ENCODE data around the gene CFAP54.

Gene CFAP54

GRCh38 chr12:96729886-96730285, 240.5 kb downstream of the CFAP54 start:
- TF ChIP-seq CTCF (IDR thresholded peaks at IDR 0.05; ENCODE audit: low read depth, low read length) = no peak
- in situ Hi-C loops (cut with HindIII; ENCODE audit: low sequenced_read_pairs) = no loop called here
- H3K4me3 ChIP-seq (ENCODE audit: low read depth, low read length) = no peak overlapping the region
- no peak for DNase-seq (ENCODE audit: low read depth, low spot score)

GRCh38 chr12:96743606-96744005, 254.2 kb downstream of the CFAP54 start:
- in situ Hi-C loops (cut with HindIII; ENCODE audit: low sequenced_read_pairs) = no loop called here
- TF ChIP-seq CTCF (IDR thresholded peaks at IDR 0.05; ENCODE audit: low read depth, low read length) = no peak
- no peak overlapping the region for H3K4me3 ChIP-seq (ENCODE audit: low read depth, low read length)
- peak; percentile 46 for DNase-seq (ENCODE audit: low read depth, low spot score)

- in situ Hi-C loops (cut with HindIII; ENCODE audit: low sequenced_read_pairs) = no loop called here
- no peak overlapping the region for H3K4me3 ChIP-seq (ENCODE audit: low read depth, low read length)
- TF ChIP-seq CTCF (IDR thresholded peaks at IDR 0.05; ENCODE audit: low read depth, low read length) = no peak
- no peak for DNase-seq (ENCODE audit: low read depth, low spot score)
Observed at GRCh38 chr12:96749999-96750398, 260.6 kb downstream of the CFAP54 start.

GRCh38 chr12:96751626-96752025, 262.2 kb downstream of the CFAP54 start:
- in situ Hi-C loops (cut with HindIII; ENCODE audit: low sequenced_read_pairs) = no loop called here
- no peak overlapping the region for H3K4me3 ChIP-seq (ENCODE audit: low read depth, low read length)
- no peak for DNase-seq (ENCODE audit: low read depth, low spot score)
- no peak for TF ChIP-seq CTCF (IDR thresholded peaks at IDR 0.05; ENCODE audit: low read depth, low read length)

GRCh38 chr12:96752211-96752610, 262.8 kb downstream of the CFAP54 start:
- no peak for DNase-seq (ENCODE audit: low read depth, low spot score)
- in situ Hi-C loops (cut with HindIII; ENCODE audit: low sequenced_read_pairs) = no loop called here
- H3K4me3 ChIP-seq (ENCODE audit: low read depth, low read length) = no peak overlapping the region
- TF ChIP-seq CTCF (IDR thresholded peaks at IDR 0.05; ENCODE audit: low read depth, low read length) = no peak

- in situ Hi-C loops (cut with HindIII; ENCODE audit: low sequenced_read_pairs) = no loop called here
- no peak overlapping the region for H3K4me3 ChIP-seq (ENCODE audit: low read depth, low read length)
- no peak for DNase-seq (ENCODE audit: low read depth, low spot score)
- peak; percentile 20 for TF ChIP-seq CTCF (IDR thresholded peaks at IDR 0.05; ENCODE audit: low read depth, low read length)
Observed at GRCh38 chr12:96766232-96766631, 276.9 kb downstream of the CFAP54 start.

GRCh38 chr12:96769400-96769799, 280.0 kb downstream of the CFAP54 start:
- in situ Hi-C loops (cut with HindIII; ENCODE audit: low sequenced_read_pairs) = no loop called here
- no peak overlapping the region for H3K4me3 ChIP-seq (ENCODE audit: low read depth, low read length)
- no peak for TF ChIP-seq CTCF (IDR thresholded peaks at IDR 0.05; ENCODE audit: low read depth, low read length)
- DNase-seq (ENCODE audit: low read depth, low spot score) = no peak
